Trophoblast cell (in vitro differentiated cells and primary cell): ENCODE measurements around the gene SORL1.

ENCODE experiments used
- DNase-seq, 2 donors: peaks; one replicate each; pipeline ENCODE4 v3.0.0-alpha.2; 2016
- H2AFZ ChIP-seq: 2 replicates; pipeline ENCODE4 v1.6.1; 2013; ENCODE audit warnings: low read length, moderate library complexity, mild to moderate bottlenecking; ENCODE audit not compliant: insufficient read depth, poor library complexity
- H2AK5ac ChIP-seq: 2 replicates; pipeline ENCODE4 v1.6.1; 2013; ENCODE audit warnings: mild to moderate bottlenecking, low read length
- H2BK120ac ChIP-seq: 2 replicates; pipeline ENCODE4 v1.6.1; 2013; ENCODE audit warnings: low read length, mild to moderate bottlenecking, moderate library complexity; ENCODE audit not compliant: insufficient read depth, poor library complexity
- H2BK12ac ChIP-seq: 2 replicates; pipeline ENCODE4 v1.6.1; 2013; ENCODE audit warnings: mild to moderate bottlenecking, low read length, moderate library complexity
- H2BK5ac ChIP-seq: 2 replicates; pipeline ENCODE4 v1.6.1; 2013; ENCODE audit warnings: low read length, low read depth, moderate library complexity, mild to moderate bottlenecking; ENCODE audit not compliant: poor library complexity
- H3K14ac ChIP-seq: 2 replicates; pipeline ENCODE4 v1.6.1; 2013; ENCODE audit warnings: mild to moderate bottlenecking, low read length
- H3K18ac ChIP-seq: 2 replicates; pipeline ENCODE4 v1.6.1; 2013; ENCODE audit warnings: mild to moderate bottlenecking, low read length
- H3K23ac ChIP-seq: 2 replicates; pipeline ENCODE4 v1.6.1; 2013; ENCODE audit warnings: low read length
- H3K27ac ChIP-seq: 2 replicates; pipeline ENCODE4 v1.5.1; 2013; ENCODE audit warnings: low read depth, mild to moderate bottlenecking, inconsistent platforms, low read length, moderate library complexity
- H3K27me3 ChIP-seq: 2 replicates; pipeline ENCODE4 v1.6.1; 2013; ENCODE audit warnings: inconsistent platforms, mild to moderate bottlenecking, low read length, moderate library complexity; ENCODE audit not compliant: insufficient read depth
- H3K36me3 ChIP-seq, 2 experiments: 1 replicate in 1 of 2; 2 replicates in 1 of 2; pipeline ENCODE4 v1.6.1; 2013; ENCODE audit warnings: low read length in 2 of 2, mild to moderate bottlenecking in 2 of 2, moderate library complexity in 1 of 2; ENCODE audit not compliant: insufficient read depth in 2 of 2, control insufficient read depth in 1 of 2
- H3K4ac ChIP-seq: 2 replicates; pipeline ENCODE4 v1.6.1; 2013; ENCODE audit warnings: low read depth, mild to moderate bottlenecking, low read length, moderate library complexity
- H3K4me1 ChIP-seq, 2 experiments: 1 replicate in 1 of 2; 2 replicates in 1 of 2; pipeline ENCODE4 v1.6.1; 2013; ENCODE audit warnings: low read length in 2 of 2, mild to moderate bottlenecking in 2 of 2, moderate library complexity in 1 of 2; ENCODE audit not compliant: insufficient read depth in 2 of 2, control insufficient read depth in 1 of 2
- H3K4me2 ChIP-seq: 2 replicates; pipeline ENCODE4 v1.6.1; 2013; ENCODE audit warnings: inconsistent platforms, mild to moderate bottlenecking, low read length, moderate library complexity
- H3K4me3 ChIP-seq: 2 replicates; pipeline ENCODE4 v1.5.1; 2013; ENCODE audit warnings: mild to moderate bottlenecking, low read depth, low read length, inconsistent platforms
- H3K79me1 ChIP-seq: one replicate; pipeline ENCODE4 v1.6.1; 2013; ENCODE audit warnings: low read length
- H3K79me2 ChIP-seq: 2 replicates; pipeline ENCODE4 v1.6.1; 2013; ENCODE audit warnings: low read length, mild to moderate bottlenecking; ENCODE audit not compliant: control insufficient read depth, insufficient read depth, poor library complexity
- H3K9ac ChIP-seq: 2 replicates; pipeline ENCODE4 v1.6.1; 2013; ENCODE audit warnings: mild to moderate bottlenecking, low read length
- H3K9me3 ChIP-seq: 2 replicates; pipeline ENCODE4 v1.6.1; 2013; ENCODE audit warnings: low read depth, mild to moderate bottlenecking, control low read depth, inconsistent platforms, low read length; ENCODE audit not compliant: insufficient read depth
- H4K12ac ChIP-seq: 2 replicates; pipeline ENCODE4 v1.6.1; 2013; ENCODE audit warnings: low read depth, mild to moderate bottlenecking, low read length, moderate library complexity
- H4K8ac ChIP-seq: 2 replicates; pipeline ENCODE4 v1.6.1; 2013; ENCODE audit warnings: low read depth, mild to moderate bottlenecking, low read length, moderate library complexity
- H4K91ac ChIP-seq: one replicate; pipeline ENCODE4 v1.6.1; 2013; ENCODE audit warnings: low read depth, mild to moderate bottlenecking, low read length, moderate library complexity
- WGBS: extraction: QIAGEN DNeasy Blood & Tissue Kit; methylation state at CpG from one replicate; pipeline ENCODE4 v1.1.7; 2013; ENCODE audit warnings: missing lambda C conversion rate; ENCODE audit not compliant: insufficient read length, insufficient coverage; ENCODE audit errors: extremely low coverage; 5-methylcytosine and 5-hydroxymethylcytosine counted together

SORL1 gene

GRCh38 chr11:121591405-121592033 lies 139.4 kb downstream of the SORL1 start:
- Histone ChIP-seq H3K14ac (no peak overlapping the region), H3K18ac (no peak overlapping the region)

DNA sequence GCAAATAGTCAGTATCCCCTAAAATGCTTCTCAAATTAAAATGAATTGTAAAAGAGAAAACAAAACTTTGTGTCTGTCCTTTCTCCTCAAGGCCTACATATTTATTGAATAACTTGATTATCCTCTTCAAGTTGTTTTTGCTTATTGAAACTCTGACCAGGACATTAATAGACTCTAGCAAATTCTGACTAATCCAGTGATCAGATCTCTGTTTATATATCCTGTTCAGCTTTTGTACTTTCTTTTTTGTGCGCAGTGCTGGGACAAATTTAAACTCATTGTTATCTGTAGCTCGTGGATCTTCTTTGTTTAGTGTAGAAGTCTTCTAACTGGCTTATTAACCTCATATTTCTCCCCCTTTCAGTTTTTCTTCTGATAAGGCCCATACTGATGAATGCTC lies 140.6 kb downstream of the SORL1 start:
- H2BK120ac ChIP-seq = no peak overlapping the region
- no peaks in the 10 kb centered on the region for H3K27me3 ChIP-seq
- no peak overlapping the region for H2AK5ac ChIP-seq
- H4K12ac ChIP-seq = no peak overlapping the region
- H3K23ac ChIP-seq = no peak overlapping the region
- H3K4me1 ChIP-seq = peaks cover 2% of the 10 kb centered on the region in 2 experiments
- no peak overlapping the region for H3K4me3 ChIP-seq
- no peak overlapping the region for H3K9ac ChIP-seq
- no peak overlapping the region for H2AFZ ChIP-seq
- no peak overlapping the region for H2BK12ac ChIP-seq
- H3K4ac ChIP-seq = no peak overlapping the region
- no peak for DNase-seq
- H3K27ac ChIP-seq = no peak overlapping the region
- H3K79me1 ChIP-seq = no peaks in the 10 kb centered on the region
- no peak overlapping the region for H3K4me2 ChIP-seq
- H2BK5ac ChIP-seq = no peak overlapping the region
- peaks cover 2% of the 10 kb centered on the region for H3K9me3 ChIP-seq
- H3K36me3 ChIP-seq = peaks cover 2 to 4% of the 10 kb centered on the region in 2 experiments
- no peaks in the 10 kb centered on the region for H3K79me2 ChIP-seq
- H3K14ac ChIP-seq = no peak overlapping the region
- WGBS = no CpG with 5 or more reads among the region's 2 CpGs
- no peak overlapping the region for H3K18ac ChIP-seq
- no peak overlapping the region for H4K8ac ChIP-seq
- no peak overlapping the region for H4K91ac ChIP-seq

More at GRCh38 chr11:121591405-121592033, 139.4 kb downstream of the SORL1 start:
- no peak overlapping the region for H3K4me3 ChIP-seq
- no peak overlapping the region for H2BK120ac ChIP-seq
- DNase-seq = peak; percentile 70 to 92
- H3K27ac ChIP-seq = no peak overlapping the region
- H3K4ac ChIP-seq = no peak overlapping the region
- no peak overlapping the region for H3K23ac ChIP-seq
- no peak overlapping the region for H3K9ac ChIP-seq
- no peak overlapping the region for H4K8ac ChIP-seq
- no peak overlapping the region for H2BK12ac ChIP-seq
- no CpG with 5 or more reads among the region's 3 CpGs for WGBS
- H3K79me1 ChIP-seq = no peaks in the 10 kb centered on the region
- no peak overlapping the region for H2AFZ ChIP-seq
- peaks cover 2% of the 10 kb centered on the region in 2 experiments for H3K4me1 ChIP-seq
- H3K9me3 ChIP-seq = peaks cover 2% of the 10 kb centered on the region
- no peak overlapping the region for H4K12ac ChIP-seq
- peaks cover 2 to 4% of the 10 kb centered on the region in 2 experiments for H3K36me3 ChIP-seq
- no peak overlapping the region for H3K4me2 ChIP-seq
- H4K91ac ChIP-seq = no peak overlapping the region
- no peak overlapping the region for H2BK5ac ChIP-seq
- no peak overlapping the region for H2AK5ac ChIP-seq
- no peaks in the 10 kb centered on the region for H3K27me3 ChIP-seq
- no peaks in the 10 kb centered on the region for H3K79me2 ChIP-seq

GRCh38 chr11:121595717-121596161 lies 143.6 kb downstream of the SORL1 start:
- peaks cover 2% of the 10 kb centered on the region in 2 experiments for H3K4me1 ChIP-seq
- no peak overlapping the region for H2BK12ac ChIP-seq
- no peak overlapping the region for H3K4me2 ChIP-seq
- no peaks in the 10 kb centered on the region for H3K79me2 ChIP-seq
- no CpG with 5 or more reads among the region's 15 CpGs for WGBS
- H2BK120ac ChIP-seq = no peak overlapping the region
- no peak overlapping the region for H2BK5ac ChIP-seq
- H3K27ac ChIP-seq = no peak overlapping the region
- no peaks in the 10 kb centered on the region for H3K79me1 ChIP-seq
- peak; percentile 91 to 95 for DNase-seq
- H4K12ac ChIP-seq = no peak overlapping the region
- no peak overlapping the region for H3K18ac ChIP-seq
- H3K9me3 ChIP-seq = peaks cover 2% of the 10 kb centered on the region
- no peak overlapping the region for H4K91ac ChIP-seq
- no peak overlapping the region for H2AFZ ChIP-seq
- no peak overlapping the region for H4K8ac ChIP-seq
- H2AK5ac ChIP-seq = no peak overlapping the region
- H3K9ac ChIP-seq = no peak overlapping the region
- no peak overlapping the region for H3K23ac ChIP-seq
- no peak overlapping the region for H3K4ac ChIP-seq
- H3K14ac ChIP-seq = no peak overlapping the region
- no peak overlapping the region for H3K4me3 ChIP-seq
- H3K27me3 ChIP-seq = no peaks in the 10 kb centered on the region
- H3K36me3 ChIP-seq = no peaks in the 10 kb centered on the region

DNA sequence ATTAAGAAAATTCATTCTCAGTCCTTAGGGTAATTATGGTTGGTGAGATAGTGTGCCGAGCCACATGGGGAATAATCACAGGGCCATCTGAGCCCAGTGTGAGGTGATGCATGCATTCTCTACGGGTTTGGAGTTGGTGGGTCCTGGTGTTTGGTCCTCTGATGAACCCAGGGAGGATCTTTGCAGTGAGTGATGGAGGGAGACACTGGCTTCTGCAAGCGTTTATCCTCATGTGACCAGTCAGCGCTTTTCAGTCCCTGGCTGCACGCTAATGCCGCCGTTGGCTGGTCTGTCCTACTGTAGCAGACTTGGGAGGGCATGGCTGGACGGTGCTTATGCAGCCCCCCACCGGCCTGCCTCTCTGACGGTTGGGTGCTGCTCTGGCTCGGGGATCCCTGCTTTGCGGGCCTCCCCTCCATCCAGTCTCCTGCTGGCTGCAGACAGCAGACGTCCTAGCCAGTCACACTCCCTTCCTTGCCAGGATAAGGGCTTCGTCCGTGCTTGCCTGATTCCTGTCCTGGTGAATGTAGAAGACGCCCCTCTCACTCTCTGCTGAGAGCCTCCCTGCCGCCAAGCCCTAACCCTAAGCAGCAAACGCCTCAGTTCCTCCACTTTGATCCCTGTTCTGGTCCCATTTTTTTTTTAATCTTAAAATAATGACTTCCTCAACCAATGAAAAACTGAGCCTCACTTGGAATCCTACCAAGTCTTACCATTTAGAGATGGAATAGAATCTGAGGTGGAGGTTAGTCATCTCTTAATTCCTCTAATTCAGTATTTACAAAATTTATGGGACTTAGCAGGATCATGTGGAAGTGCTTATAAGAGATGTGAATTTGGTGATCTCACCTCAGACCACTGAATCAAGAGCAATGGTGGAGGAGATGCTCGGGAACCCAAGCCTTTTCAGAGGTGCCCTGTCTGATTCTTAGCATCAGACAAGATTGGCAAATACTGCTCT lies 144.4 kb downstream of the SORL1 start:
- Histone ChIP-seq H4K8ac (no peak overlapping the region), H3K4me3 (no peak overlapping the region), H4K12ac (no peak overlapping the region), H3K4me1 (peaks cover 2% of the 10 kb centered on the region in 2 experiments), H3K27me3 (no peaks in the 10 kb centered on the region), H3K4me2 (no peak overlapping the region), H2BK12ac (no peak overlapping the region), H3K9ac (no peak overlapping the region), H2AK5ac (no peak overlapping the region), H3K79me2 (no peaks in the 10 kb centered on the region), H3K9me3 (peaks cover 2% of the 10 kb centered on the region), H3K18ac (no peak overlapping the region), H3K36me3 (no peaks in the 10 kb centered on the region), H3K79me1 (no peaks in the 10 kb centered on the region), H3K27ac (no peak overlapping the region), H3K4ac (no peak overlapping the region), H2BK5ac (no peak overlapping the region), H4K91ac (no peak overlapping the region), H2BK120ac (no peak overlapping the region), H2AFZ (no peak overlapping the region), H3K14ac (no peak overlapping the region), H3K23ac (no peak overlapping the region)
- no peak for DNase-seq
- no CpG with 5 or more reads among the region's 19 CpGs for WGBS
